Activated CD4-positive, alpha-beta T cell treated with anti-CD3 and anti-CD28 coated beads, Interleukin-10, Interleukin-2, amounts not matched to agents 100 ng/mL and 50 ng/mL, durations not matched to agents 16 hours and 8 hours (primary cell): ENCODE results near the gene FABP7.

ENCODE experiments used
- DNase-seq: peaks from one replicate; pipeline ENCODE4 v3.0.0-alpha.2; 2020

The FABP7 gene

DNA sequence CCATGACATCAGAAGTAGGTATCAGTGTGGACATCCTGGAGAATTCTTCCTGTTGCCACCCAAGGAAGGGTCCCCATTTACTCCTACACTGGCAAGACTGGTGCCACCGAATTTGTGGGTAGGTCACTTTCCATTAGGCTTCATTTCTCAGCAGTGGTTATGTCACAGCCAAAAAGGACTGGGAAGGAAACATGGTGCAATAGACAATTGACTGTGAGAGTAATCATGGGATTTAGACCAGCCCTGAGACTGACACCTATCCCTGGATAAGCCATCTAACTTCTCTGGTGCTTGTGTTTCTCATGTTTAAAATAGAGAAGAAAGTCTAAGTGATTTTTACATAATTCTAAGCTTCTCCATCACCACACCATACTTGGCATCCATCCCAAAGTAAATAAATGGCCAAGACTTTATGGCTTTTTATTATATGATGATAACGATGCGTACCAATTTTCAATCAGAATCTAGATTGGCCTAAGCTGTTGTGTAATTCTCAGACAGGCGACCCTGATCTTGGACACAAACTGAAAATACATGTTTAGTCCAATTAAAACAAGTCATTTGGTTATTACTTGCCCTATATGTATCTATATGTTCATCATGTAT lies 19.7 kb downstream of the FABP7 start:
- DNase-seq = no peak

DNA sequence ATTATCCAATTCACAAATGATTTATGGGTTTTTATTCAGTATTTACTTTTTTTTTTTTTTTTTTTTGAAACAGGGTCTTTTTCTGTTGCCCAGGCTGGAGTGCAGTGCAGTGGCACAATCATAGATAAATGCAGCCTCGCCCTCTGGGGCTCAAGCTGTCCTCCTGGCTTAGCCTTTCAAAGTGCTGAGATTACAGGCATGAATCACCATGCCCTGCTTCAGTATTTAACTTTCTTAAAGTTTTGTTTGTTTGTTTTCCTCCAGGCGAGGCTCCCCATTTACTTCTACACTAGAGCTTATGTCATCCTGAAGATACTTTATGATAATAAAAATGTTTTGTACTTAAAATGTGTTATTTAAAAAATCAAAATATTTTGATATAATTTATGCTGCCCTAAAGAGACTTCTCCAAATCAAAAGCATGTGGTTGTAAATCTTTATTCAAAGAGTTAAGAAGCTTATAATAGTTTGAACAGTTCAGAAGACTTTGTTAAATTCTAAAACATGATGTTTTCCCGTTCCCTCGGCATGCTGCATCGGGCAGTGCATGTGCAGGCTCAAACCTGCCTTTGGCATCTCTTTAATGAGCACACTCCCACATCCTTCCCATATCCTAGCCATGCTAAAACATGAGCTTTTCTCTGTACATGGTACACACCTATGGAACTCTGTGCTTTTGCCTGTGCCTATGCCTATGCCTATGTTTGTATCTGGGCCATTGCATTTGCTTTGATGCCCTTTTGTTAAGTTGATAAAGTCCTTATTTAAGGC lies 20.6 kb downstream of the FABP7 start:
- no peak for DNase-seq

- no peak for DNase-seq
These were observed 21.4 kb downstream of the FABP7 start for GRCh38 chr6:122800906-122801305.

DNA sequence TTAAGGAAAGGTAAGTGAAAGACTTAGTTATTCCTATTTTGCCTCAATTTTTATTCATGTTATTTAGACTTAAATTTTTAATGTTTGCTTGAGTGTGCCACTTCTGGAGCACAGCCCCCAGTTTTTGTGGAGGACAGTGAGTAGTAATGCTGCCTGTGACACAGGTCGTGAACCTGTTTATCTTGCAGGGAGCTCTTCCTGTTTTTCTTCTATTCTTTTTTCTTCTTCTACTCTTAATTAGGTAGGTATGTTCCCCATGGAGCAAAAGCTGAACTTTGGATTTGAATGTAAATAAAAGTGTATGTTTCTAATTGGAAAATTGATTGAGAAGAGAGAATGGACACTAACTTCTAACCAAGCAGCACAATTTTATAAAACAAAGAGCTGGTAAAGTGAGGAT lies 21.9 kb downstream of the FABP7 start:
- DNase-seq = no peak

- no peak for DNase-seq
These were observed 23.7 kb downstream of the FABP7 start for GRCh38 chr6:122803171-122803661.

DNA sequence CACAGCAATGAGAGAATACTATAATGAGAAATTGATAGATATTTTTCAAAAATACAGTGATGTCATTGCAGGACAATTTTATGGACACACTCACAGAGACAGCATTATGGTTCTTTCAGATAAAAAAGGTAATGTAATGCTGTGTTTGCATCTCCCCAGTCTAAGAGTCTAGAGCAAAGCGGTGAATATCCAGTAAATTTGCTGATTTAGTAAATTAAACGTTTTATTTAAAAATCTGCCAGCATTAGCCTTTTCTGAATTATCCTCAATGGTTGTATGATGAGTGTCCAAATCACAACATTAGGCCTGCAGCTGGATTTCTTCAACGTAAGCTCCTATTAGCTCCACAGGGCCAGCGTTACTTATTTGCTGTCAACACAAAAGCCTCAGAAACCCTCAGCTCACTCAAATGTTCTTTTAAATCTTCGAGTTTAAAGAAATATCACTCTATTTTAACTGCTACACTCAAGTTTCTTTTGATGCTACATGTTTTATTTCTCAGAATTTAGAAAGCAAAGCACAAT lies 25.5 kb downstream of the FABP7 start:
- DNase-seq = no peak

DNA sequence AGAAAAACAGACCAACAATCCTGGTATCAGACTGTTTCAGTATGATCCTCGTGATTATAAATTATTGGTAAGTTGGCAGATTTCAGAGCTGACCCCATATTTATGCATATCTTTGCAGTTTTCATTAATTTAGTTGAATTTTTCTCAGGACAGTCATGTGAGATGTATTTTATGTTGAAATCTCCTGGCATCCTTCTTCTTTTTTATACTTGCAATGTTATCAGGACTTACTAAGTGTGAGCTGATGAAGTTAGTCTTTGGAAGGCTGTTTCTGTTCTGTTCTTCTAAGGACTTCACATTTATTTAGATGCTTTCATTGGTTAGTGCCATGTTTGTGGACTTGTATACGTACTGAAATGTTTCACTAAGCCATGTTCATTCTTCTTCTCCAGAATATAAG lies 26.8 kb downstream of the FABP7 start:
- no peak for DNase-seq

DNA sequence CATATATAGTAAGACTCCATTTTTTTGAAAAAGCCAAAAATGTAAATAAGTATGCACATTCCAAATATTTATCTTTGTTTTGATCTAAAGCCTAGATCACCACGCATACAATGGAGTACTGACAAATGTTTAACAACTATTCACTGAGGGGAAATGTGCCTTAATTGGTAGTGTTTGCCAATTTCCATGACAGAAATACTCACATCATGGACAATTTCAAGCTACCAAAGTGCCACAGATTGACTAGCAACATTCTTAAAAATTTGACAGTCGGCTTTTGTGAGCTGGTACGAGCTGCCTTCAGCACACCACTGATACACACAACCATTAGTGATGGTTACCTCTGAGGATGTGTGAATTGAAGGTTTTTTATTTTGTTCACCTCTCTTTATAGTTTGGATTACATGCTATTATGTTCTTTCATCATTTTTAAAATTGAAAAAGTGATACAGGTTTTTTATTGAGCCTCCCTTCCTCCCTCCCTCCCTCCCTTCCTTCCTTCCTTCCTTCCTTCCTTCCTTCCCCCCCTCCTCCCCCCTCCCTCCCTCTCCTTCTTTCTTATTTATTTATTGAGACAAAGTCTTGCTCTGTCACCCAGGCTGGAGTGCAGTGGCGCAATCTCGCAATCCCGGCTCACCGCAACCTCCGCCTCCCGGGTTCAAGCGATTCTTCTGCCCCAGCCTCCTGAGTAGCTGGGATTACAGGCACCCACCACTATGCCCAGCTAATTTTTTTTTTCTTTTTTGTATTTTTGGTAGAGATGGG lies 28.8 kb downstream of the FABP7 start:
- no peak for DNase-seq

DNA sequence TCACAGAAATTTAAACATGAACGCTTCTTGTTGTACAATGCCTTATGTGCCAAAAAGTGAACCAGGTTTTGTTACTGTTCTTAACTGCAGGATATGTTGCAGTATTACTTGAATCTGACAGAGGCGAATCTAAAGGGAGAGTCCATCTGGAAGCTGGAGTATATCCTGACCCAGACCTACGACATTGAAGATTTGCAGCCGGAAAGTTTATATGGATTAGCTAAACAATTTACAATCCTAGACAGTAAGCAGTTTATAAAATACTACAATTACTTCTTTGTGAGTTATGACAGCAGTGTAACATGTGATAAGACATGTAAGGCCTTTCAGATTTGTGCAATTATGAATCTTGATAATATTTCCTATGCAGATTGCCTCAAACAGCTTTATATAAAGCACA lies 29.5 kb downstream of the FABP7 start:
- no peak for DNase-seq

GRCh38 chr6:122809691-122810090 lies 30.2 kb downstream of the FABP7 start:
- DNase-seq = no peak

DNA sequence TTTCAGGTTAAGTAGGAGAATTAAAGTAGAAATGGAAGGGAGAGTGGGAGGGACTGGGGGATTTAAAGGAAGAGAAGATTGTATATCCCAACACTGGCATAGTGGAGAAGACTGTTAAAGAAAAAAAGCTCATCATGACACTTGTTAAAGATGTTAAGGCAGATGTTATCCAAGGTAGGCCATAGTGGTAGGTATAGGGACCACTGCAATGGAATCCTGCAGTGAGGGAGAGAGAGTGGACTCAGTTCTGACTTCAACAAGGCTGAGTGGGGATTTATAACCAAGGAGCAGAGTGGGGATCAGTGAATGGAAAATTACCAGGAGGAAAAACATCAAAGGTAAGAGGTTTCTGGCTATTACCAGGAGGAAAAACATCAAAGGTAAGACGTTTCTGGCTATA lies 30.7 kb downstream of the FABP7 start:
- no peak for DNase-seq

- DNase-seq = no peak
These were observed 37.8 kb downstream of the FABP7 start for GRCh38 chr6:122817358-122817757.

- DNase-seq = no peak
These were observed 38.2 kb downstream of the FABP7 start for GRCh38 chr6:122817766-122818165.

DNA sequence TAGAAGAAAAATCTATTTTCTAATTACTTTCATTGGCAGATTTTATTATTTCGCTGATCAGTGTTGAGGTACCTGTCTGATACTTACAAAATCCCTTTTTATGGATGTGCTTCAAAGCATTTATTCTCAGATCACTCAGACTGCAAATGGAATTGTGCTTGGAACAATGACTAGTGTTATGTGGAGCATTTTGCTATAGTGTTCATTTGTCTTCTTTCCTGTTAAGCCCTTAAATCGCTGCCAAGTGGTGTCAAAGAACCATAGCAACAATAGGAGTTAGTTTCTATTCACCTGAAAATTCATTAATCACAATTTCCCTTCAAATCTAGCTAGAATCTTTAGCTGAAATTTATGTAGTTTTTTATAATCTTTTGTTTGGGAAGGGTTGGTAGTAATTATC lies 39.4 kb downstream of the FABP7 start:
- no peak for DNase-seq

GRCh38 chr6:122821095-122821494 lies 41.6 kb downstream of the FABP7 start:
- no peak for DNase-seq

- no peak for DNase-seq
These were observed 45.6 kb downstream of the FABP7 start for GRCh38 chr6:122825163-122825562.

DNA sequence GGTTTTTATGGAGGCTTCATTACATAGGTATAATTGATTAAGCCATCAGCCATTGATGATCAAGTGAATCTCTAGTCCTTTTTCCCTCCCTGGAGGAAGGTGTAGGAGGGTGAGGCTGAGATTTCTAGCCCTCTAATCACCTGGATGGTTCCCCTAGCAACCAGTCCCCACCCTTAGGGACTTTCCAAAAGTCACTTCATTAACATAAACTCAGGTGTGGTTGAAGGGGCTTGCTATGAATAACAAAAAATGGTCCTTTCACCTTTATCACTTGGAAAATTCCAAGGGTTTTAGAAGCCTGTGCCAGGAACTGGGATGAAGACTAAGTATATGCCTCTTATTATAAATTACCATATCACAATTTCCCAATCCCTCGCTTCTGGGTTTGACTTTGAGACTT lies 49.9 kb downstream of the FABP7 start:
- no peak for DNase-seq

DNA sequence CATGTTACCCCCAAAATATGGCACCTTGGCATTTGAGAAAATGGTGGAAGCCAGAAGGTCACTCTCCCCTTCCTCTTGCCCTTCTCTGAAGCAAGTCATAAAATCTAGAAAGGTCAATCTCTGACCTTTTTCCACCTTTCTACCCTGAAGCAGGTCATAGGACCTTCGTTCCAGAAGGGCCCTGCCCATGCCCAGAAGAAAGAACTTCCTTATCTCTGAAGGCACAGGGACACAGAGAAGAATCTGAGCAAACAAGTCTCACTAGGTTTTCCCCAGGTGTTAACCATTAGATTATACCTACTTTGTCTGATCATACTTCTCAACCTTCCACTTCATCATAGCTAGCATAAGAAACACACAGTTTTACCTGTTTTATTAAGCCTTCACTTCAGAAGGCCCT lies 52.0 kb downstream of the FABP7 start:
- no peak for DNase-seq

DNA sequence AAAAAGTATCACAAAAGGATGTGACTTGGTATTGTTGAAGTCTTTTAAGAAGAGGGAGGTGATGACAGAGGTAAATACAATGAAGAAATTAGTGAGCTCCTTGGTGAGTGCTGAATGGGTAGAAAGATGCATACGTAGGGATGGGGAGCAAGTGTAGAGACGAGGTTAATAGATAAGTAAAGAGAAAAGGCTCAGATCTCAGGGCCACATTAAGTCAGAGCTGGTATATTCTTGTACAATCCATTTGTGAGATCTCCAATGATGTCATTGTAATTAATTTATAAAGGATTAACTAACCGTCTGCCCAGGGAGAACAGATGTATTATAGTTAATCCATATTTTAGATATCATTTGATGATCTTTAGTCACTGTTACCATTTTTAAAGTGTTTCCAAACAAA lies 52.9 kb downstream of the FABP7 start:
- no peak for DNase-seq

DNA sequence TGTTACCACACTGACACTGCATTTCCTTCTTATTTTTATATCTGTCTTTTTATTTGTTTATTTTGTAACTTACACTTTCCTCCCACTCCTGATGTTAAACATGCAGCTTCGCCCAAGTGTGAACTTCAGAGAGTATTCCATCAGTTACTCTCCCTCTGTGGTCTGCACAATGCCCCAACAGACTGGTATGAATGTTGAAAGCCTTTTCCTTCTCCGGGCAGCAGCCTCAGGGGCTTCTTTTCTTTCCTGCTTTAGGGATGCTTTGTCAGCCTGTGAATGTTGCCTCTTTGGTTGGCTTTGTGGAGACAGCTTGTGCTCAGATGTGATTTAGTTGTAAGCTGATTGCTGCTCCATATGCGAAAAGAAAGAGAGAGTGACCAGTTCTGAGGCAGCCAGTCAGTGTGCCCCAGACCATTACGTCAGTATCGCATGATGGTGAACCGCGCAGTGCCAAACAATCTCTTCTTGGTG lies 53.5 kb downstream of the FABP7 start:
- DNase-seq = no peak
